Caco-2 (cell line): ENCODE measurements around the gene MOK. TPM values are rescaled to one million over a fixed set of nuclear protein-coding genes. Genes with fewer than 3 reads are reported as not detected.

Experiments
- BruUV-seq: library from RNA; stranded (reverse); fragments of 400-500 nt; replicated peaks from 2 replicates; lab custom pipeline; 2021; lab: Mats Ljungman, UMichigan
- CTCF ChIA-PET: fragments of 300-600 bp; sonication (Branson Sonifier 250); formaldehyde crosslinking; loops from one replicate; lab custom pipeline; 2022; ENCODE audit warnings: antibody characterized with exemption; lab: Charles Lee
- POLR2A ChIA-PET: fragments of 300-600 bp; sonication (Branson Sonifier 250); formaldehyde crosslinking; loops from one replicate; lab custom pipeline; 2022; ENCODE audit warnings: antibody characterized with exemption; lab: Charles Lee
- DNase-seq, 2 experiments: peaks; one replicate each; pipeline versions ENCODE4 v3.0.0 to v3.0.0-alpha.2; 2020 to 2022
- H3K27me3 ChIP-seq: replicated peaks from 2 replicates; pipeline ENCODE4 v1.6.0; 2011; ENCODE audit warnings: low read length; ENCODE audit not compliant: control insufficient read depth, insufficient read depth
- H3K36me3 ChIP-seq: 2 replicates; pipeline ENCODE4 v1.5.1; 2011; ENCODE audit warnings: low read length; ENCODE audit not compliant: control insufficient read depth, insufficient read depth
- H3K4me1 ChIP-seq: fragments of 250-450 bp; sonication (Bioruptor Pico); 2 replicates; pipeline ENCODE4 v1.5.1; 2020; ENCODE audit warnings: mild to moderate bottlenecking
- H3K4me3 ChIP-seq: 2 replicates; pipeline ENCODE4 v1.5.1; 2011; ENCODE audit warnings: low read depth, mild to moderate bottlenecking, control low read depth, low read length
- H3K9me3 ChIP-seq: fragments of 250-450 bp; sonication (Bioruptor Pico); 2 replicates; pipeline ENCODE4 v1.5.1; 2020; ENCODE audit warnings: mild to moderate bottlenecking, moderate library complexity
- H3K27ac Mint-ChIP-seq: one replicate; pipeline ENCODE4 v1.8.0; 2022; ENCODE audit warnings: mixed read lengths; ENCODE audit not compliant: unreplicated experiment
- H3K27me3 Mint-ChIP-seq: one replicate; pipeline ENCODE4 v1.8.0; 2022; ENCODE audit warnings: mixed read lengths; ENCODE audit not compliant: insufficient read depth, unreplicated experiment
- H3K36me3 Mint-ChIP-seq: one replicate; pipeline ENCODE4 v1.8.0; 2022; ENCODE audit warnings: mild to moderate bottlenecking, mixed read lengths; ENCODE audit not compliant: insufficient read depth, unreplicated experiment
- H3K4me1 Mint-ChIP-seq: one replicate; pipeline ENCODE4 v1.8.0; 2022; ENCODE audit warnings: low read depth, mixed read lengths; ENCODE audit not compliant: unreplicated experiment
- H3K4me3 Mint-ChIP-seq: one replicate; pipeline ENCODE4 v1.8.0; 2022; ENCODE audit warnings: mild to moderate bottlenecking, moderate library complexity, mixed read lengths; ENCODE audit not compliant: unreplicated experiment
- H3K9me3 Mint-ChIP-seq: one replicate; pipeline ENCODE4 v1.8.0; 2022; ENCODE audit warnings: mixed read lengths; ENCODE audit not compliant: unreplicated experiment
- CTCF ChIP-seq, 2 experiments: fragments of 200-600 bp in 1 of 2; IDR thresholded peaks; 1 replicate in 1 of 2; 2 replicates in 1 of 2; pipeline versions ENCODE4 v1.5.1 to v1.8.0; 2011 to 2022; ENCODE audit warnings: antibody characterized with exemption in 1 of 2, control low read depth in 1 of 2, inconsistent platforms in 1 of 2, low read depth in 1 of 2, low read length in 1 of 2, mild to moderate bottlenecking in 1 of 2, moderate library complexity in 1 of 2; ENCODE audit not compliant: insufficient read depth in 1 of 2, severe bottlenecking in 1 of 2, unreplicated experiment in 1 of 2
- intact Hi-C: fragments of 100-400 bp; cut with micrococcal nuclease; formaldehyde crosslinking; loops from one replicate; pipeline ENCODE4 v1.10.0; 2022; ENCODE audit not compliant: unreplicated experiment
- total RNA-seq: library from RNA; stranded (reverse); gene quantifications from 2 replicates; pipeline ENCODE4 v1.2.3, GENCODE V29; 2022

MOK gene
- total RNA-seq, 1 experiment from 2014 or later: 1.4 TPM

- H3K27ac Mint-ChIP-seq: no peak overlapping the region
- BruUV-seq: no TSS peak
- POLR2A ChIA-PET: no interaction called here
- H3K4me1 Mint-ChIP-seq: no peaks in the 10 kb centered on the region
- no peaks in the 10 kb centered on the region for H3K27me3 Mint-ChIP-seq
- Histone ChIP-seq H3K36me3 (no peaks in the 10 kb centered on the region), H3K4me1 (no peaks in the 10 kb centered on the region), H3K4me3 (no peak overlapping the region), H3K27me3 (no peaks in the 10 kb centered on the region), H3K9me3 (no peaks in the 10 kb centered on the region)
- DNase-seq: no peak
- CTCF ChIA-PET: no interaction called here
- intact Hi-C loops: no loop called here
- H3K4me3 Mint-ChIP-seq: no peak overlapping the region
- no peaks in the 10 kb centered on the region for H3K9me3 Mint-ChIP-seq
- no peaks in the 10 kb centered on the region for H3K36me3 Mint-ChIP-seq
- TF ChIP-seq CTCF (IDR thresholded peaks at IDR 0.05; ENCODE audit: insufficient read depth in 1 of 2, low read depth in 1 of 2, low read length in 1 of 2, severe bottlenecking in 1 of 2, unreplicated experiment in 1 of 2): no peak
Measured at GRCh38 chr14:102225386-102225785, 79.6 kb downstream of the MOK start.

- no peak for DNase-seq
- H3K9me3 Mint-ChIP-seq: no peaks in the 10 kb centered on the region
- no peak overlapping the region for H3K27ac Mint-ChIP-seq
- POLR2A ChIA-PET: no interaction called here
- H3K4me1 Mint-ChIP-seq: no peaks in the 10 kb centered on the region
- H3K4me3 ChIP-seq: no peak overlapping the region
- H3K27me3 ChIP-seq: no peaks in the 10 kb centered on the region
- no peaks in the 10 kb centered on the region for H3K4me1 ChIP-seq
- intact Hi-C loops: no loop called here
- CTCF ChIA-PET: no interaction called here
- no peaks in the 10 kb centered on the region for H3K36me3 ChIP-seq
- no peaks in the 10 kb centered on the region for H3K36me3 Mint-ChIP-seq
- H3K4me3 Mint-ChIP-seq: no peak overlapping the region
- no peaks in the 10 kb centered on the region for H3K9me3 ChIP-seq
- no peaks in the 10 kb centered on the region for H3K27me3 Mint-ChIP-seq
- TF ChIP-seq CTCF (IDR thresholded peaks at IDR 0.05; ENCODE audit: insufficient read depth in 1 of 2, low read depth in 1 of 2, low read length in 1 of 2, severe bottlenecking in 1 of 2, unreplicated experiment in 1 of 2): no peak
- no TSS peak for BruUV-seq
Measured at GRCh38 chr14:102223682-102224081, 81.3 kb downstream of the MOK start.

- H3K27me3 Mint-ChIP-seq: no peaks in the 10 kb centered on the region
- intact Hi-C loops: no loop called here
- no TSS peak for BruUV-seq
- H3K9me3 ChIP-seq: no peaks in the 10 kb centered on the region
- CTCF ChIA-PET: no interaction called here
- H3K36me3 Mint-ChIP-seq: no peaks in the 10 kb centered on the region
- H3K27me3 ChIP-seq: no peaks in the 10 kb centered on the region
- DNase-seq: no peak
- H3K4me1 ChIP-seq: no peaks in the 10 kb centered on the region
- H3K36me3 ChIP-seq: no peaks in the 10 kb centered on the region
- no peak overlapping the region for H3K4me3 ChIP-seq
- no peaks in the 10 kb centered on the region for H3K9me3 Mint-ChIP-seq
- no peak overlapping the region for H3K27ac Mint-ChIP-seq
- no peaks in the 10 kb centered on the region for H3K4me1 Mint-ChIP-seq
- H3K4me3 Mint-ChIP-seq: no peak overlapping the region
- TF ChIP-seq CTCF (IDR thresholded peaks at IDR 0.05; ENCODE audit: insufficient read depth in 1 of 2, low read depth in 1 of 2, low read length in 1 of 2, severe bottlenecking in 1 of 2, unreplicated experiment in 1 of 2): no peak
- POLR2A ChIA-PET: no interaction called here
Measured at GRCh38 chr14:102222751-102223150, 82.2 kb downstream of the MOK start.
